Astrocyte (in vitro differentiated cells and primary cell): ENCODE data around the gene PTPRK.

Experiments
- CTCF ChIP-seq: IDR thresholded peaks from 2 replicates; pipeline ENCODE4 v1.5.1; 2011; ENCODE audit warnings: low read depth, mild to moderate bottlenecking, inconsistent platforms, low read length, moderate library complexity; ENCODE audit not compliant: insufficient read depth
- EZH2 ChIP-seq: IDR thresholded peaks from 2 replicates; pipeline ENCODE4 v1.6.1; 2012; ENCODE audit warnings: mild to moderate bottlenecking, low read length, inconsistent platforms; ENCODE audit not compliant: insufficient read depth

DNA sequence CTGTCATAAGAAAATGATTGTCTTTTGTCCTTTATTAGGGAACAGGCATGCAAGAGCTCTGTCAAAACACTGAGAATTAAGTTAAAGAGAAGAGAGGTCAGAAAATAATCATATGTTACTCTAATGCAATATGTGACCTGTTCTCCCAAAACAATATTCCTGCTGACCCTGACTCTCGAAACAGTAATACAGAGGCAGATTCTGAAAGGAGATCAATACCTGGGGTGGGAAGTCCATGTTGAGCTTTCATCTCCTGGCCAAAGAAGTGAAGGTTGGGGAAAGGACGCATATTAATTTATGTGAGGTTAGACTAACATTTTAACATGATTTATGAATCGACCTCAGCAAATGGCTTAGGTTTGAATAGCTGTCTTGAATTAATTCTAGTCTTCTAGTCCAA lies 243.0 kb downstream of the PTPRK start:
- TF ChIP-seq CTCF: no peak
- no peak for TF ChIP-seq EZH2
